ENCODE results near the gene FBXO44. TPM values are rescaled to one million over a fixed set of nuclear protein-coding genes. Genes with fewer than 3 reads are reported as not detected.
A peak's percentile ranks its signal among the peaks of the same experiment; 100 is the strongest.

FBXO44 gene
- total RNA-seq, 1 donor from 2014 or later: 24.2 TPM

DNA sequence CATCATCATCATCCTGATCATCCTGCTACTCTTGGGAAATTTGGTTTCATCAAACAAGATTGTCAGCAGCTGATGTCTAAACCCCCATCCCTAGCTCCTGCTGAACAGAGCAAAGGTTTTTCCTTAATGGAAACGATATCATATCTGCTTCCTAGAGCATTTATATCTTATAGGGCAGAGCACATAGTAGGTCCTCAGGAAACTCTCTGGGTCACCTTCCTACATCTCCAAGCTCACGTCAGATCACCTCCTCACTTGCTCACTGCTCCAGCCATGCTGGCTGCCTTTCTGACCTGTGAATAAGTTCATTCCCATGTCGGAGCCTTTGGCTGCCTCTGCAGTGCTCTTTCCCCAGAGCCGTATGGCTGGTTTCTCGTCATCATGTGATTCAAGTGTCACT, 10.9 kb upstream of the FBXO44 start:
- intact Hi-C loops (cut with micrococcal nuclease): no loop called here
- no peaks in the 10 kb centered on the region for H3K36me3 Mint-ChIP-seq (ENCODE audit: low read depth)
- peaks cover 1% of the 10 kb centered on the region for H3K27me3 Mint-ChIP-seq (ENCODE audit: insufficient read depth)
- H3K4me3 Mint-ChIP-seq: no peak overlapping the region
- no peaks in the 10 kb centered on the region for H3K9me3 Mint-ChIP-seq
- no peak for DNase-seq (ENCODE audit: low spot score)
- no peaks in the 10 kb centered on the region for H3K4me1 Mint-ChIP-seq (ENCODE audit: low read depth)
- H3K27ac Mint-ChIP-seq: no peak overlapping the region

DNA sequence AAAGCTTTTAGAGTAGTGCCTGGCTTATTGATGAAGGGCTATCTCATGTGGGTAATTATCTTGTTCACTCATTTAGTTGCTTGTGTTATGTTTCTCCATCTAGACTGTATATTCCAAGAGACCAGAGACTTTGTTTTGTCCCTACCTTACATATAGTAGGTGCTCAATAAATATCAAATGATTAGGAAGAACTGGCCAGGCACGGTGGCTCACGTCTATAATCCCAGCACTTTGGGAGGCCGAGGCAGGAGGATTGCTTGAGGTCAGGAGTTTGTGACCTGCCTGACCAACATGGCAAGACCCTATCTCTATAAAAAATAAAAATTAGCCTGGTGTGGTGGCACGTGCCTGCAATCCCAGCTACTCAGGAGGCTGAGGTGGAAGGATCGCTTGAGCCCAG, 9.4 kb upstream of the FBXO44 start:
- no peak overlapping the region for H3K4me3 Mint-ChIP-seq
- H3K36me3 Mint-ChIP-seq (ENCODE audit: low read depth): no peaks in the 10 kb centered on the region
- no peaks in the 10 kb centered on the region for H3K9me3 Mint-ChIP-seq
- H3K27me3 Mint-ChIP-seq (ENCODE audit: insufficient read depth): peaks cover 5% of the 10 kb centered on the region
- DNase-seq (ENCODE audit: low spot score): no peak
- H3K27ac Mint-ChIP-seq: no peak overlapping the region
- intact Hi-C loops (cut with micrococcal nuclease): loop anchor here (1.0 kb wide), 1 partner anchor 74 kb away; no protein-coding TSS in a partner anchor
- H3K4me1 Mint-ChIP-seq (ENCODE audit: low read depth): peaks cover 7% of the 10 kb centered on the region

GRCh38 chr1:11645670-11646265, 8.9 kb upstream of the FBXO44 start:
- intact Hi-C loops (cut with micrococcal nuclease): loop anchor here (1.0 kb wide), 1 partner anchor 74 kb away; no protein-coding TSS in a partner anchor
- Mint-ChIP-seq H3K36me3 (ENCODE audit: low read depth) (no peaks in the 10 kb centered on the region), H3K27me3 (ENCODE audit: insufficient read depth) (peaks cover 7% of the 10 kb centered on the region), H3K27ac (no peak overlapping the region), H3K9me3 (no peaks in the 10 kb centered on the region), H3K4me1 (ENCODE audit: low read depth) (peaks cover 9% of the 10 kb centered on the region), H3K4me3 (no peak overlapping the region)
- peak; percentile 63 for DNase-seq (ENCODE audit: low spot score)

DNA sequence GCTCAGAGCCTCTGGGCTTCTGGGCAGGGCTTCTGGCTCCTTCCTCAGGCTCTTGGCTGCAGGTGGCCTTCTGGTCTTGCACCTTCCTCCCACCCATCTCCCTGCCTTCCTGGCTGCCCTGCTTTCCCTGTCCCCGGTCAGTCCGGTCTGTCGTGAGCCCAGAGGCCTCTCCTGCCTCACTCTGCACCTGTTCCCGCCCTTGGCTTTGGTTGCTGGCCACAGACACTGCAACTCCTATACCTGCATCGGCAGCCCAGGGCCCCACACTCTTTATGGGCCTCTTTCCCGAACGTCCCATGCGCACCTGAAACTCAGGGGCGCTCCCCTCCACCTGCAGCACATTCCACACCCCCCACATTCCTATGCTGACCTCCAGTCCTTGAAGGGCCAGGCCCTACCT, 8.4 kb upstream of the FBXO44 start:
- intact Hi-C loops (cut with micrococcal nuclease): no loop called here
- H3K27me3 Mint-ChIP-seq (ENCODE audit: insufficient read depth): peaks cover 13% of the 10 kb centered on the region
- H3K4me1 Mint-ChIP-seq (ENCODE audit: low read depth): peaks cover 14% of the 10 kb centered on the region
- no peaks in the 10 kb centered on the region for H3K9me3 Mint-ChIP-seq
- H3K4me3 Mint-ChIP-seq: no peak overlapping the region
- no peak overlapping the region for H3K27ac Mint-ChIP-seq
- H3K36me3 Mint-ChIP-seq (ENCODE audit: low read depth): no peaks in the 10 kb centered on the region
- no peak for DNase-seq (ENCODE audit: low spot score)

GRCh38 chr1:11647333-11647732, 7.3 kb upstream of the FBXO44 start:
- no peaks in the 10 kb centered on the region for H3K36me3 Mint-ChIP-seq (ENCODE audit: low read depth)
- peaks cover 17% of the 10 kb centered on the region for H3K27me3 Mint-ChIP-seq (ENCODE audit: insufficient read depth)

GRCh38 chr1:11648039-11648438, 6.6 kb upstream of the FBXO44 start:
- intact Hi-C loops (cut with micrococcal nuclease): no loop called here
- Mint-ChIP-seq H3K36me3 (ENCODE audit: low read depth) (no peaks in the 10 kb centered on the region), H3K27me3 (ENCODE audit: insufficient read depth) (peaks cover 17% of the 10 kb centered on the region), H3K4me1 (ENCODE audit: low read depth) (peaks cover 15% of the 10 kb centered on the region), H3K27ac (no peak overlapping the region), H3K9me3 (no peaks in the 10 kb centered on the region), H3K4me3 (no peak overlapping the region)
- DNase-seq (ENCODE audit: low spot score): no peak

More at GRCh38 chr1:11647333-11647732, 7.3 kb upstream of the FBXO44 start:
- Mint-ChIP-seq H3K4me3 (no peak overlapping the region), H3K9me3 (no peaks in the 10 kb centered on the region), H3K4me1 (ENCODE audit: low read depth) (peaks cover 15% of the 10 kb centered on the region), H3K27ac (no peak overlapping the region)
- no peak for DNase-seq (ENCODE audit: low spot score)
- intact Hi-C loops (cut with micrococcal nuclease): no loop called here

GRCh38 chr1:11648732-11649158, 5.9 kb upstream of the FBXO44 start:
- peaks cover 15% of the 10 kb centered on the region for H3K4me1 Mint-ChIP-seq (ENCODE audit: low read depth)
- no peak overlapping the region for H3K4me3 Mint-ChIP-seq
- peak; percentile 33 for DNase-seq (ENCODE audit: low spot score)
- H3K36me3 Mint-ChIP-seq (ENCODE audit: low read depth): no peaks in the 10 kb centered on the region
- no peak overlapping the region for H3K27ac Mint-ChIP-seq
- intact Hi-C loops (cut with micrococcal nuclease): no loop called here
- peaks cover 17% of the 10 kb centered on the region for H3K27me3 Mint-ChIP-seq (ENCODE audit: insufficient read depth)
- H3K9me3 Mint-ChIP-seq: no peaks in the 10 kb centered on the region

GRCh38 chr1:11649237-11649623, 5.4 kb upstream of the FBXO44 start:
- intact Hi-C loops (cut with micrococcal nuclease): no loop called here
- no peaks in the 10 kb centered on the region for H3K9me3 Mint-ChIP-seq
- H3K4me1 Mint-ChIP-seq (ENCODE audit: low read depth): peaks cover 15% of the 10 kb centered on the region
- no peak overlapping the region for H3K4me3 Mint-ChIP-seq
- no peaks in the 10 kb centered on the region for H3K36me3 Mint-ChIP-seq (ENCODE audit: low read depth)
- no peak for DNase-seq (ENCODE audit: low spot score)
- H3K27ac Mint-ChIP-seq: no peak overlapping the region
- peaks cover 17% of the 10 kb centered on the region for H3K27me3 Mint-ChIP-seq (ENCODE audit: insufficient read depth)

DNA sequence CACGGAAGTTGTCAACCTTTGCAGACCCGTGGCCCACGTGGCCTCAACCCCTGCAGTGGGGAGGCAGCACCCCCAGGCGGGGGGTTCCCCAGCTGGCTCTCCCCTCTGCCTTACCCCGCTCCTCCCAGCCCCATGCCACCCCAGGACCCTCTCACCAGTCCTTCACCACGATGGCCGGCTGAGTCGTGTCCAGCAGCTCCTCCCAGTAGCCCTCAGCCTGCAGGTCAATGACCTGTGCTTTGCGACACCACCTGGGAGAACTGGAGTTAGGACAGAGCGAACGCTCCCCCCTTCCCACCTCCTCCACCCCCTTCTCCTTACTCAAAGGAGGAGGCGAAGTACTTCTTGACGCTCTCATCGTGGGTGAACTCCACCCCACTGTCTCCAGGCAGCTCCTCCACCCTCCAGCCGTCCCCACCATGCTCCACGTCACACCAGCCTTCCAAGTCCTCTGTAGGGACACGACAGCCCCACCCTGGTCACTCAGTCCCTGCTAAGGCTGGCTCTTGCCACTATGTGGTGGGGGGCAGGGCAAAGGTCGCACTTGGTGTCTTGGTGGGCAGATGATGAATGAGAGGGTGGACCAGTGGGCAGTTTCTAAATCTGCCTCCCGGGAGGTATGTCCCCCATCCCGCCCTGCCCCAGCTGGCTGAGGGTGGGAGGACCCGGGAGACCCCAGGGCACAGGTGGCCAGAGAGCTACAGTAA, 4.9 kb upstream of the FBXO44 start:
- Mint-ChIP-seq H3K27me3 (ENCODE audit: insufficient read depth) (peaks cover 17% of the 10 kb centered on the region), H3K36me3 (ENCODE audit: low read depth) (no peaks in the 10 kb centered on the region), H3K4me3 (no peak overlapping the region), H3K27ac (no peak overlapping the region), H3K9me3 (no peaks in the 10 kb centered on the region), H3K4me1 (ENCODE audit: low read depth) (peaks cover 15% of the 10 kb centered on the region)
- intact Hi-C loops (cut with micrococcal nuclease): loop anchor here (1.0 to 5.0 kb wide), 4 partner anchors 32 to 258 kb away; partner anchors contain the start of genes CLCN6, MAD2L2 and MTHFR
- DNase-seq (ENCODE audit: low spot score): no peak

GRCh38 chr1:11650331-11650991, 4.2 kb upstream of the FBXO44 start:
- no peaks in the 10 kb centered on the region for H3K9me3 Mint-ChIP-seq
- H3K27me3 Mint-ChIP-seq (ENCODE audit: insufficient read depth): peaks cover 17% of the 10 kb centered on the region
- intact Hi-C loops (cut with micrococcal nuclease): loop anchor here (1.0 to 5.0 kb wide), 4 partner anchors 31 to 257 kb away; partner anchors contain the start of genes CLCN6, MAD2L2 and MTHFR
- H3K4me1 Mint-ChIP-seq (ENCODE audit: low read depth): peaks cover 17% of the 10 kb centered on the region
- no peaks in the 10 kb centered on the region for H3K36me3 Mint-ChIP-seq (ENCODE audit: low read depth)
- H3K4me3 Mint-ChIP-seq: peak overlapping the region; percentile 72
- DNase-seq (ENCODE audit: low spot score): peak; percentile 69
- H3K27ac Mint-ChIP-seq: no peak overlapping the region

GRCh38 chr1:11651017-11651416, 3.7 kb upstream of the FBXO44 start:
- peaks cover 17% of the 10 kb centered on the region for H3K27me3 Mint-ChIP-seq (ENCODE audit: insufficient read depth)
- no peaks in the 10 kb centered on the region for H3K9me3 Mint-ChIP-seq
- peak overlapping the region; percentile 72 for H3K4me3 Mint-ChIP-seq
- H3K4me1 Mint-ChIP-seq (ENCODE audit: low read depth): peaks cover 23% of the 10 kb centered on the region
- H3K27ac Mint-ChIP-seq: no peak overlapping the region
- no peaks in the 10 kb centered on the region for H3K36me3 Mint-ChIP-seq (ENCODE audit: low read depth)
- DNase-seq (ENCODE audit: low spot score): no peak
- intact Hi-C loops (cut with micrococcal nuclease): loop anchor here (5.0 kb wide), 2 partner anchors 156 to 256 kb away; partner anchors contain the start of genes CLCN6 and MTHFR

GRCh38 chr1:11652203-11652780, 2.4 kb upstream of the FBXO44 start:
- intact Hi-C loops (cut with micrococcal nuclease): loop anchor here (5.0 kb wide), 2 partner anchors 155 to 255 kb away; partner anchors contain the start of genes CLCN6 and MTHFR
- H3K4me1 Mint-ChIP-seq (ENCODE audit: low read depth): peaks cover 23% of the 10 kb centered on the region
- peak overlapping the region; percentile 45 for H3K4me3 Mint-ChIP-seq
- H3K27ac Mint-ChIP-seq: no peak overlapping the region
- peaks cover 2% of the 10 kb centered on the region for H3K36me3 Mint-ChIP-seq (ENCODE audit: low read depth)
- peaks cover 17% of the 10 kb centered on the region for H3K27me3 Mint-ChIP-seq (ENCODE audit: insufficient read depth)
- DNase-seq (ENCODE audit: low spot score): no peak
- no peaks in the 10 kb centered on the region for H3K9me3 Mint-ChIP-seq

Data from activated T-helper 1 cell treated with anti-CD3 and anti-CD28 coated beads, Interleukin-12 subunit alpha, Interleukin-12 subunit beta, Interleukin-2, Interleukin-4 antibody, amounts not matched to agents 30 ng/mL and 10 ng/mL and 1 ng/mL, durations not matched to agents 14 hours and 24 hours and 36 hours (primary cell).